Measurements from ENCODE around the gene MADD.

Gene MADD

GRCh38 chr11:47354913-47355282, 85.0 kb downstream of the MADD start:
- no peak overlapping the region for H3K4me3 ChIP-seq (ENCODE audit: low read depth, low read length)
- no peak for TF ChIP-seq CTCF (IDR thresholded peaks at IDR 0.05; ENCODE audit: low read depth, low read length)

GRCh38 chr11:47355283-47356128, 85.6 kb downstream of the MADD start:
- peak; percentile 91 for TF ChIP-seq CTCF (IDR thresholded peaks at IDR 0.05; ENCODE audit: low read depth, low read length)
- no peak overlapping the region for H3K4me3 ChIP-seq (ENCODE audit: low read depth, low read length)

GRCh38 chr11:47356129-47356997, 86.4 kb downstream of the MADD start:
- no peak for TF ChIP-seq CTCF (IDR thresholded peaks at IDR 0.05; ENCODE audit: low read depth, low read length)

GRCh38 chr11:47356998-47357329, 87.0 kb downstream of the MADD start:
- H3K4me3 ChIP-seq (ENCODE audit: low read depth, low read length): no peak overlapping the region
- TF ChIP-seq CTCF (IDR thresholded peaks at IDR 0.05; ENCODE audit: low read depth, low read length): no peak

More at GRCh38 chr11:47356129-47356997, 86.4 kb downstream of the MADD start:
- no peak overlapping the region for H3K4me3 ChIP-seq (ENCODE audit: low read depth, low read length)

GRCh38 chr11:47357985-47358730, 88.2 kb downstream of the MADD start:
- no peak for TF ChIP-seq CTCF (IDR thresholded peaks at IDR 0.05; ENCODE audit: low read depth, low read length)
- H3K4me3 ChIP-seq (ENCODE audit: low read depth, low read length): no peak overlapping the region

- no peak overlapping the region for H3K4me3 ChIP-seq (ENCODE audit: low read depth, low read length)
- no peak for TF ChIP-seq CTCF (IDR thresholded peaks at IDR 0.05; ENCODE audit: low read depth, low read length)
Observed at GRCh38 chr11:47358731-47359051, 88.8 kb downstream of the MADD start.

All from WI38 (cell line).